HG02759 (cell line): ENCODE data around the gene TGFB1I1.
"Not testable (repeated sequence)": the region's sequence is repeated elsewhere in the genome, so short reads cannot be mapped to it uniquely, and the experiment has no call there.

ENCODE experiments used
- ATAC-seq: cut with Tn5 transposase; IDR thresholded peaks from one replicate; pipeline ENCODE4 v1.9.1; 2021; ENCODE audit warnings: mild to moderate bottlenecking, moderate library complexity; ENCODE audit not compliant: unreplicated experiment

The TGFB1I1 gene

DNA sequence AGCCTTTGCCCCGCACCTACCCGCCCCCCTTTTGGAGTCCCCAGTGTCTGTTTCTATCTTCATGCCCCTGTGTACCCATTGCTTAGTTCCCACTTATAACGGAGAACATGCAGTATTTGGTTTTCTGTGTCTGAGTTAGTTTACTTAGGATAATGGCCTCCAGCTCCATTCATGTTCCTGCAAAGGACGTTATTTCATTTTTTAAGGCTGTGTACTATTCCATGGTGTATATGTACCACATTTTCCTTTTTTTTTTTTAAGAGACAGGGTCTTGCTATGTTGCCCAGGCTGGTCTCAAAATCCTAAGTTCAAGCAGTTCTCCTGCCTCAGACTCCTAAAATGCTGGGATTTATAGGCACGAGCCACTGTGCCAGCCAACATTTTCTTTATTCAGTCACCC lies 4.1 kb upstream of the TGFB1I1 start:
- no peak for ATAC-seq

DNA sequence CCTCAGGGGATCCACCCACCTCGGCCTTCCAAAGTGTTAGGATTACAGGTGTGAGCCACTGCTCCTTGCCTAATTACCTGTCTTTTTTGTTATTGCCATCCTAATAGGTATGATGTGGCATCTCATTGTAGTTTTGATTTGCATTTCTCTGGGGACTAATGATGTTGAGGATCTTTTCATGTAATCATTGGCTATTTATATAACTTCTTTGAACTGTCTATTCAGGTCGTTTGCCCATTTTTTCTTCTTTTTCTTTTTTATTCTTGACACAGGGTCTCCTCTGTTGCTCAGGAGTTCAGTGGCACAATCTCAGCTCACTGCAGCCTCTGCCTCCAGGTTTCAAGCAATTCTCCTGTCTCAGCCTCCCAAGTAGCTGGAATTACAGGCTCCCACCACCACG lies 1.3 kb upstream of the TGFB1I1 start:
- no peak for ATAC-seq

DNA sequence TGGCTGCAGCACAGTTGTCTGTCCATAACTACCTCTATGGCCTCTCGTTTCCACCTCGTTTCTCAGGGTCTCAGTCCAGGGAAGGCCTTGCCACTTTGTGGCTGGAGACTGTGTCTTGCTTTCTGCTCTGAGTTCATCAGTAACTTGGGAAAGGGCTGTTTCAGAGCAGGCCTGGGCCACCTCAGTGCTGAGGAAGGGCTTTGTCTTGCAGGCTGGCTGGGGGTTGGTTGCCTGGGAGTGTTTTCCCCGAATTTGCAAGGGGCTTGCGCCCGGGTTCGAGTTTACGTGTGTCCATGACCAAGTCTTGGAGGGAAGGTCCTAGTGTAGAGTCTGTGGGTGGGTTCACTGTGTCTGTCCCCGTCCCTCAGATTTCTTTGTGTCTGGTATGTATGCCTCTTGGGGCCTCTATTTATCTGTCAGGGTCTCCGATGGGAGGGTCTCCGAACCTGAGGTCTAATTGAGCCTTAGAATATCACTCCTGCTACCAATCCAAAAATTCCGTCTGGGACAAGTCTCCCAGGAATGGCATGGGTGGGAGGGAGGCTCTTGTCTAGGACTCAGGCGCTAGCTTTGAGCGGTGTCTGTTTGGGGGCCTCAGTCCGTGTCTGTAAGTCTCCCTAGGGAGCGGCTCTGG lies 594 bp upstream of the TGFB1I1 start:
- no peak for ATAC-seq

DNA sequence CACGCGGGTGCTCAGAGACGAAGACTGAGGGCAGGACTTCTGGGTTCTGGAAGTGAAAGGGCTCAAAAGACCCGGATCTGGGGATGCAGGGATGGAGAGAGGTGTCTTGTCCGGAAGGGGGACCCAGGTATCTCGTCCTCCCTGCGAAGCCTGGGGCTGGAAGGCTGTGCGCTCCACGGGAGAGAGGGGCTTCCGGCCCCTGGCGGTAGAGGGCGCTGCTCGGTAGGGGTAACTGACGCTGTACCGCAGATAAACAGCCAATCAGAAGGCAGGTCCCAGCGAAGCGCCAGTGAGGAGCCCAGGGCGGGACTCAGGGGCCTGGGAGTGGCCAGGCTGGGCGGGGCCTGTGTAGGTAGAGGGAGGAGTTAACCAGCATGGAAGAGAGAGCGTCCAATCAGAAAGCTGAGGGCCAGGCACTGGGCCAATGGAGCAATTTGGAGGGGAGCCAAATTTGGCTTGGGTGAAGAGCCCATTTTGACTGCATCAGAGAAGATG lies 804 bp downstream of the TGFB1I1 start:
- no peak for ATAC-seq

DNA sequence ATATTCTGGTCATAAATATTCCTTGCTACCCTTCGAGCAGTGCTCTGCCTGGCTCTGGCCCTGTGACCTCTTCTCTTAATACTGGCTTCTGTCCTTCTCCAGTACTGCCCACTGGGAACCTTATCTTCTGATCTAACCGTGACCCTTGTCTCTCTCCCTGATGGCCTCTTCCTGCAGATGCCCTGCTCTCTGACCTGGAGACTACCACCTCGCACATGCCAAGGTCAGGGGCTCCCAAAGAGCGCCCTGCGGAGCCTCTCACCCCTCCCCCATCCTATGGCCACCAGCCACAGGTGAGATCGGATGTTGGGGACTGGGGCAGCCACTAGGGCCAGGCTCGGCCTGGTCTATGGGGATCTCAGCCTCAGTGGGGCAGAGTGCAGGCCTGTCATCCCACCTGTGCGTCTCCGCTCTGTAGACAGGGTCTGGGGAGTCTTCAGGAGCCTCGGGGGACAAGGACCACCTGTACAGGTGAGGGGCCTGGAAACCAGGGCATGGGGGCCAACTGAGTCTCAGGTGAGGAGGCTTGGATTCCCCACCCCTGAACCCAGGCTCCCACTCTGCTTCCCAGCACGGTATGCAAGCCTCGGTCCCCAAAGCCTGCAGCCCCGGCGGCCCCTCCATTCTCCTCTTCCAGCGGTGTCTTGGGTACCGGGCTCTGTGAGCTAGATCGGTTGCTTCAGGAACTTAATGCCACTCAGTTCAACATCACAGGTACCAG lies 1.5 kb downstream of the TGFB1I1 start:
- no peak for ATAC-seq

DNA sequence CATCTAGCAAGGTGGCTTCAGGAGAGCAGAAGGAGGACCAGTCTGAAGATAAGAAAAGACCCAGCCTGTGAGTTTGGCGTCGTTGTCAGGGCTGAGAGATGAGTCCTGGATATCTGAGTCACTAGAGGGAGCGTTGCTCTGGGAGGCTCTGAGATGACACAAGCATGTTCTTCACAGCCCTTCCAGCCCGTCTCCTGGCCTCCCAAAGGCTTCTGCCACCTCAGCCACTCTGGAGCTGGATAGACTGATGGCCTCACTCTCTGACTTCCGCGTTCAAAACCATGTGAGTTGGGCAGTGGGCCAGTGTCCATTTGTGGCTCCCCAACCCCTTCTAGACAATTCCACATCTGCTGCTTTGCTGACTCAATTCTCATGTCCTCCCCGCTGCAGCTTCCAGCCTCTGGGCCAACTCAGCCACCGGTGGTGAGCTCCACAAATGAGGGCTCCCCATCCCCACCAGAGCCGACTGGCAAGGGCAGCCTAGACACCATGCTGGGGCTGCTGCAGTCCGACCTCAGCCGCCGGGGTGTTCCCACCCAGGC lies 2.3 kb downstream of the TGFB1I1 start:
- ATAC-seq = no peak

DNA sequence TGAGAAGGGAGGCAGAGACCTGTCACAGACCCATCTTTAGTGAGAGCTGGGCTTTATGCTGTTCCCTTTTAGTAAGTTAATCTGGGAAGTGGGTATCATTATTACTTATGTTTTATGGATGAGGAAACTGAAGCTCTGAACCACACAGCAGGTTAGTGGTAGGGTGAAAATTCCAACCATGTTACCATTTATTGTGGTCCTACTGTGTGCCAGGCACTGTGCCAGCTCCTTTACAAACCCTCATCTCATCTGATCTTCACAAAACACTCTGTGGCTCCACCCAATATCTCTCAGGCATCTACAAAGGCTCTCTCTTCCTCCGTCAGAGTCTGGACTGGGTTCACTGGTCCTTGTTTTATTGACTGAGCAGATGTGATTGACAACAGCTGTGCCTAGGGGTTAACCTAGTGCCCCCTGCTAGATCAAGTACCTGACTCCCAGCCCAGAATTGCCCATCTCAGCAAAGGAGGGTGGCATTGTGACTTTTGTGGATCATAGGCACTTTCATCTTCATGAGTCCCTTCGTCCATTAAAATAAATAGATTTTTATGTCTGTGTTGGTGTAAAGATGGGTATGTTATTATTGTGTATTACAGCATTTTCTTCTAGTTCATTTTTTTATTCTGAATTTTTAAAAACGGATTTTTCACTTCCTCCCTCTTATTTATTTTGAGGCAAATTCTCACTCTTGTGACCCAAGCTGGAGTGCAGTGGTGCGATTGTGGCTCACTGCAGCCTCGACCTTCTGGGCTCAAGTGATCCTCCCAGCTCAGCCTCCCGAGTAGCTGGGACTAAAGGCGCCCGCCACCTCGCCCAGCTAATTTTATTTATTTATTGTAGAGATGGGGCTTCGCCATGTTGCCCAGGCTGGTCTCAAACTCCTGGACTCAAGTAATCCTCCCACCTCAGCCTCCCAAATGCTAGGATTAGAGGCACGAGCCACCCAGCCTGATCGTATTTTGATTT lies 3.1 kb downstream of the TGFB1I1 start:
- no peak for ATAC-seq

DNA sequence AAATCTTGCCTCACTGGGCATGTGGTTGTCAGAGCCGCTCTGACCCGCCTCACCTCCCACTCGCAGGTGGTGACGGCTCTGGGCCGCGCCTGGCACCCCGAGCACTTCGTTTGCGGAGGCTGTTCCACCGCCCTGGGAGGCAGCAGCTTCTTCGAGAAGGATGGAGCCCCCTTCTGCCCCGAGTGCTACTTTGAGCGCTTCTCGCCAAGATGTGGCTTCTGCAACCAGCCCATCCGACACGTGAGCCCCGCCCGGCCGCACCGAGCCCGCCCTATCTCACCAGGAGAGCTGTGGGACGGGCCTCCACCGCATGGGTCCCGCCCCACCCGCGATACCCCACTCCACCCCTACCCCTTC lies 4.0 kb downstream of the TGFB1I1 start:
- no peak for ATAC-seq

DNA sequence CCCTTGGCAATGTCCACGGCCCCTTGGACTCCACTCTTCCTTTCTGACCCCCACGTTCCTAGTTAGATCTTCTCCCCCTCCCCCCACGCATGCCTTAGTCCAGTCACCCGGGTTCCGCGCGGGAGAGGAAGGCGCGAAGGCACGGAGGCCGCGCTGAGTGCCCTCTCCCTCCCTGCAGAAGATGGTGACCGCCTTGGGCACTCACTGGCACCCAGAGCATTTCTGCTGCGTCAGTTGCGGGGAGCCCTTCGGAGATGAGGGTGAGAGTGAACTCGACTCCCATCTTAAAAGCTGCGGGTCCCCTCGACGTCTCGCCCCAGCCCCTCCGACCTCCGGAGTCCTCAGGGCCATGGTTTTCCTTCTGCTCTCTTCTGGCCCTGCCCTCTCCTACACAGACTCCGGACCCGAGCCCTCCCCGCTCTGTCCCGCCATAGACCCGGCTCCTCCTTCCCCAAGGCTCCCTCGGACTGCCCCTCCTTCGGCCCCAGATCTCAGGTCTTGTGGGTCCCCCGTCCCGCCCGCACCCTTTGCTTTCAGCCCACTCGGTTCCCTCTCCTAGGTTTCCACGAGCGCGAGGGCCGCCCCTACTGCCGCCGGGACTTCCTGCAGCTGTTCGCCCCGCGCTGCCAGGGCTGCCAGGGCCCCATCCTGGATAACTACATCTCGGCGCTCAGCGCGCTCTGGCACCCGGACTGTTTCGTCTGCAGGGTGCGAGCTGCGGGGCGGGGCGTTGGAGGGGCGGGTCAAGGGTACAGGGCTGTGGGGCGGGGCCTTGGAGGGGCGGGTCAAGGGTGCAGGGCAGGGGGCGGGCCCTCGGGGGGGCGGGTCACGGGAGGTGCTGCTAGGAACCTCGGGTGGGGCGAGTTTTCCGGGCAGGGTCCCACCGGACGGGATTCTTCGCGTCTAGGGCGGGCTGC lies 4.6 kb downstream of the TGFB1I1 start:
- peak; percentile 69 for ATAC-seq

DNA sequence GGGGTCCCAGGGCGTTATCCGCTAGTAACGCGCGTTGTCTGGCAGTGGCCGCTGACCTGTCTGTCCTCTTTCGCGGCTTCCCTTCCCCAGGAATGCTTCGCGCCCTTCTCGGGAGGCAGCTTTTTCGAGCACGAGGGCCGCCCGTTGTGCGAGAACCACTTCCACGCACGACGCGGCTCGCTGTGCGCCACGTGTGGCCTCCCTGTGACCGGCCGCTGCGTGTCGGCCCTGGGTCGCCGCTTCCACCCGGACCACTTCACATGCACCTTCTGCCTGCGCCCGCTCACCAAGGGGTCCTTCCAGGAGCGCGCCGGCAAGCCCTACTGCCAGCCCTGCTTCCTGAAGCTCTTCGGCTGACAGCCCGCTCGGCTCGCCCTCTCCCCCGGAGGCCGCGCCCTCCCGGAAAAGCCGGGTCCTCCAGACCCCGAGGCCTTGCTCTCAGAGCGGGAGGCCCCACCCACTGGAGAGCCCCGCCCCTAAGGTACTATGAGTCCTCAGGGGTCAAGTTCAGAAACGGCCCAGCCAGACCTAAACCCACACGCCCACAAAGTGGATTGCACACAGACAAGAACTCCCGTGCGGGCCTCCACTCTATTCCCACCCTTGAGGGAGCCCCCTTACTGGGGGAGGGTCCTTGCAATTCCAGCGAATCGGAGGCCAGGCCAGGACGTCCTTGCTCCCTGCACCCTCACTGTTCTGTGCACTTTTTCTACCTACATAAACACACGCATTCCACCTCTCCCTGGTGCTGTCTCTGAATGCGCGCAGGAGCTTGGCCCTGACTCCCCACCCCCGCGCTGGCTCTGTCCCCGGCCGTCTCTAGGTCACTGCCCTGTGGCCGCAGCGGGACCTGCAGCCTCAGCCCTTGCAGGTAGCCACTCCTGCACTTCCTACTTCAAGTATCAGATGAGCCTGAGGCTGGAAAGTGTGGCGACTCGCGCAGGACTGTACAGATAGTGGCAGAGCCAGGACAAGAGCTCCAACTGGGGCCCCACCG lies 5.6 kb downstream of the TGFB1I1 start:
- peak; percentile 44 for ATAC-seq

DNA sequence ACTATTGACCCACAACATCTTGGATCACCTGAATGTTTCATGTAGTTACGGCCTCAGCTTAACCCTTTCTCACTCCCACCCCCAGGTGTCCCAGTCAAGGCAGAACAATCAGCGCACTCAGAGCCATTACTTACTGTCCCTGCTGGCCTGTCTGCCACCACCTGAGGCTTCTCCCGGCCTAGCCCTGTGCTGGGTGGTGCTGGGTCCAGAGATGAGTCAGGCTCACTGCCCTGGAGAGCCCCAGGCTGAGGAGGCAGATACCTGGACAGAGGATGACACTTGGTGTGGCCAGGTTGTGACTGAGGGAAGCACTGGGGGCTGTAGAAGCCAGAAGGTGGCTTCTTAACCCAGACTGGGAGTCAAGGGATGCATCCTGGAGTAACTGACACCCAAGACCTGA lies 7.0 kb downstream of the TGFB1I1 start:
- no peak for ATAC-seq

DNA sequence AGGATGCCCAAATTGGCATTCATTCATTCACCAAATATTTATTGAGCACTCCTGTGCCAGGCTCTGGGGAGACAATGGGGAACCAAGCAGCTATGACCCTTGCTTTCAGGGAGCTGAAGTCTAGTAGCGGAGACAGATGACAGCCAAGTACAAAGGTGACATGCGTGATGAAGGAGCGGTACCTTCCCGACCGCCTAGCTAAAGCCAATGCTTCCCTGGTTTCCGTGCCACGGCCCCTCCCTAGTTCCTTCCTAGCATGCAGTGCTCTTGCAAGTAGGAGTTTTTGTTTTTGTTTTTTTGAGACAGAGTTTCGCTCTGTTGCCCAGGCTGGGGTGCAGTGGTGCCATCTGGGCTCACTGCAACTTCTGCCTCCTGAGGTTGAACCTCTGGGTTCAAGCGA lies 7.8 kb downstream of the TGFB1I1 start:
- no peak for ATAC-seq

DNA sequence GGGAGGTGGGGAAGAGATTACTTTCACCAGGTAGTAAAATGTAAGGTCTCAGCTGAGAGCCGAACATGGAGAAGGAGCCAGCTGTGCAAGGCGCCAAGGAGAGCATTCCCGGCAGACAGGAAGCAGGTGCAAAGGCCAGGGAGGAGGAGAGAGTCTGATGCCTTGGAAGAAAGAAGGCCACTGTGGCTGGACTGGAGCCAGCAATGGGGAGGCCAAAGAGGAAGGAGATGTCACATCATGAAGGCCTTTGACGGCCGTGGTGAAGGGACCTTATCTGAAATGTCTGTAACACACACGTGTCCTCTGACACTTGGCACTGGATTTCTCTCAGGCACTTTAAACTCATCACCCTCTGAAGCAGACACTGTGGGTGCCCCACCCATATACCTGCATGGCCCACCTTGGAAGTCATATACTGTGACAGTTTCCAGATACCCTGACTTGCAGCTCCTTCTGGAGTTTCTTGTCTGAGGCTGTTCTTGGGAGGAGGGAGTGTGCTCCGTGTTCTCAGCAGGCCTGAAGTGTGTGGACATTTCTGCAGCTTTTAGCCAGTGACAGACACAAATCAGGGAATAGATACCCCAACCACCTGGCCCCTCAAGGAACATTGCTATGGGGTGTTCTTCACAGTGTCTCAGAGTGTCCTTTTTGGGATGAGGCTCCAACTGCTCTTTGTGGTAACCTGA lies 9.0 kb downstream of the TGFB1I1 start:
- no peak for ATAC-seq

DNA sequence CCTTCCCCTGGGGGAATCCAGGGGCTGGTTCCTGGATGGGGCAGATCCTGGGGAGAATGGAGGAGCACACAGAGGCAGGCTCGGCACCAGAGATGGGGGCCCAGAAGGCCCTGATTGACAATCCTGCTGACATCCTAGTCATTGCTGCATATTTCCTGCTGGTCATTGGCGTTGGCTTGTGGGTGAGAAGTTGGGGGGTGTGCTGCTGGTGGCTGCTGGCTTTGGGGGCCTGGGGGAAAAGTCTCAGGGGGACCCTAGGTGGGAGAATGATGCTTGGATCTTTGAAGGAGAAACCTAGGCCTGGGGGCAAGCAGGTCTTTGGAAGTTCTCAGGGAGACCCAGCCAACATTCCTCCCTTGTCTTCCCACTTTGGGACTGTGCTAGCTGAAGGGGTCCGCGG lies 11.1 kb downstream of the TGFB1I1 start, which contains the start of gene SLC5A2:
Gene SLC5A2 (plus strand): TSS at position 43 of the 400 bp plus-strand sequence. CDS start 14 bp downstream, at position 57.
- no peak for ATAC-seq

DNA sequence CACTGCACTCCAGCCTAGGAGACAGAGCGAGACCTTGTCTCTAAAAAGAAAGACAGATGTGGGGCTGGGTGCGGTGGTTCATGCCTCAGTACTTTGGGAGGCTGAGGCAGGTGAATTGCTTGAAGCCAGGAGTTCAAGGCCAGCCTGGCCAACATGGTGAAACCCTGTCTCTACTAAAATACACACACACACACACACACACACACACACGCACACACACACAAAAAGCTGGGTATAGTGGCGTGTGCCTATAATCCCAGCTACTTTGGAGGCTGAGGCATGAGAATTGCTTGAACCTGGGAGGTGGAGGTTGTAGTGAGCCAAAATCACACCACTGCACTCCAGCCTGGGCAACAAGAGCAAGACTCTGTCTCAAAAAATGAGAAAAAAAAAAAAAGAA lies 12.1 kb downstream of the TGFB1I1 start:
- ATAC-seq = not testable (repeated sequence)

DNA sequence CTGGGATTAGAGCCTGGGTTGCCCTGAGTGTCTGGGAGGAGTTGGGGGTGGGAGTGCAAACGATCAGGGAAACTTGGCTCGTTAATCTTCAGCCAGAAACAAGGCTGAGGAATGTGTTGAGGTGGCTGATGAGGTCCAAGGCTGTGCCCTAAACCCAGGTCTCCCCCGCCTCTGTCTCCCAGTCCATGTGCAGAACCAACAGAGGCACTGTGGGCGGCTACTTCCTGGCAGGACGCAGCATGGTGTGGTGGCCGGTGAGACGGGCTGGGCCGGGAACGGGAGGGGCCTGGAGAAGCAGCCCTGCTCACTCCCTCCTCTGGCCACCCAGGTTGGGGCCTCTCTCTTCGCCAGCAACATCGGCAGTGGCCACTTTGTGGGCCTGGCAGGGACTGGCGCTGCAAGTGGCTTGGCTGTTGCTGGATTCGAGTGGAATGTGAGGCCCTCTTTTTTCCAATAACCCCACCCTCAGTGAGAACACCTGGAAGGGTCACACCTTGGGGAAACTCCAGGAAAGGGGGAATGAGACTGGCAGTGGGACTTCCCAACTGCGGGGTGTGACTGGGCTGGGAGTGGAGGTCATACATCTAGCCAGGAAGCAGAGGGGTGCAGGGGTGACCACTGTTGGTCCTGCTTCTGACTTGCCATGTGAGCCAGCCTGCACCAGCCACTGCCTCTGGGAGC lies 12.7 kb downstream of the TGFB1I1 start:
- no peak for ATAC-seq

DNA sequence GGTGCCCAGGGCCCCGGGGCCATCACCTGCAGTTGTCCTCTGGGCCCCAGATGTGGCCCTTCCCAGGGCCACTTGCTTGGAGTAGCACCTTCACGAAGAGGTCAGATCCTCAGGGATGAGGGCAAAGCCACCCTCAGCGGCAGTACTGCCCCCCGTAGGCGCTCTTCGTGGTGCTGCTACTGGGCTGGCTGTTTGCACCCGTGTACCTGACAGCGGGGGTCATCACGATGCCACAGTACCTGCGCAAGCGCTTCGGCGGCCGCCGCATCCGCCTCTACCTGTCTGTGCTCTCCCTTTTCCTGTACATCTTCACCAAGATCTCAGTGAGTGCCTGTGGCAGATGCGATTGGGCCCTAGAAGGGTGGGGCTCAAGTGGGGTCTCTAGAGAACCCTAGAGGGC lies 13.6 kb downstream of the TGFB1I1 start:
- ATAC-seq = no peak

DNA sequence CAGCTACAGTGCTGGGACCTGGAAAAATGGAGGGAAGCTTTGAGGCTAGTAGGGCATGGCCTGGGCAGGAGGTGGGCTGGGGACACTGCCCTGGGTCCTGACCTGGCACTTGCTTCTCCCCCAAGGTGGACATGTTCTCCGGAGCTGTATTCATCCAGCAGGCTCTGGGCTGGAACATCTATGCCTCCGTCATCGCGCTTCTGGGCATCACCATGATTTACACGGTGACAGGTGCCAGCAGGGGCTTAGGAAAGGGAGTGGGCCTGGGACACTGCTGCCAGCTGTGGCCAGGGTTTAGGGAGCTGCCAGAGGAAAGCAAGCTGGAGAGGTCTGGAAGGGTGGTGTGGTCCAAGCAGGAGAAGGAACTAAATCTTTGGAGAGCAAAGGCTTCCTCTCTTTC lies 14.1 kb downstream of the TGFB1I1 start:
- ATAC-seq = no peak
